Pancreas (tissue), 10 donors: ENCODE measurements around the gene SLC6A20. TPM values are rescaled to one million over a fixed set of nuclear protein-coding genes. Genes with fewer than 3 reads are reported as not detected.

Source experiments
- ATAC-seq, 4 donors: fragments of 200-7000 bp; cut with Tn5 transposase; one replicate each; pipeline versions ENCODE4 v1.8.0 to v1.9.1; 2020; ENCODE audit warnings: mild to moderate bottlenecking in 4 of 4, moderate library complexity in 4 of 4
- DNase-seq, 6 donors: peaks; one replicate each; pipeline ENCODE4 v3.0.0-alpha.2; 2020
- FAIRE-seq: peaks from 2 replicates; lab custom pipeline; 2012; peaks lifted over from hg19 to GRCh38; lab: Jason Lieb, UNC
- H3K27ac ChIP-seq, 4 donors: fragments of 200-600 bp; sonication (generic); 1 replicate in 3 of 4; 2 replicates in 1 of 4; pipeline versions ENCODE4 v1.5.0 to v1.8.0; 2020
- H3K27me3 ChIP-seq, 4 donors: fragments of 200-600 bp; one replicate each; pipeline ENCODE4 v1.8.0; 2021
- H3K36me3 ChIP-seq, 3 donors: fragments of 200-600 bp; sonication (generic) in 1 of 3; one replicate each; pipeline versions ENCODE4 v1.5.0 to v1.8.0; 2020 to 2021
- H3K4me1 ChIP-seq, 3 donors: fragments of 200-600 bp; one replicate each; pipeline ENCODE4 v1.8.0; 2021
- H3K4me3 ChIP-seq, 4 donors: fragments of 200-600 bp; sonication (generic) in 2 of 4; one replicate each; pipeline versions ENCODE4 v1.5.0 to v1.8.0; 2020 to 2021
- H3K9me3 ChIP-seq, 4 donors: fragments of 200-600 bp; one replicate each; pipeline ENCODE4 v1.8.0; 2021
- whole genome bisulfite sequencing, 2 donors: extraction: QIAGEN DNeasy Blood & Tissue Kit; methylation state at CpG; one replicate each; pipeline ENCODE4 v1.1.7; 2013; 5-methylcytosine and 5-hydroxymethylcytosine counted together
- intact Hi-C, 3 donors: fragments of 100-400 bp; cut with DNase I; formaldehyde crosslinking; loops; one replicate each; pipeline versions ENCODE4 v1.11.1 to v1.14.2; 2022
- polyA plus RNA-seq, 2 donors: library from polyadenylated mRNA; stranded (reverse); fragments of 200-250 nt; gene quantifications; one replicate each; pipeline ENCODE4 v1.2.3, GENCODE V29; 2013
- total RNA-seq, 6 donors: library from RNA; stranded (reverse); fragmentation: NEBNext Ultra II Directional in 4 of 6; extraction: Animal tissue kit (Norgen Biotek cat#: 25700) in 4 of 6; gene quantifications; one replicate each; pipeline versions ENCODE4 v1.2.1 to v1.2.4, GENCODE V29; 2021 to 2023
- TF ChIP-seq, protein P1 (sequence below), 4 donors: fragments of 200-600 bp; sonication (generic) in 3 of 4; IDR thresholded peaks; one replicate each; pipeline versions ENCODE4 v1.5.0 to v1.8.0; 2021; ENCODE audit warnings: antibody characterized with exemption in 4 of 4
- donor health status: healthy with polysubstance abuse.
- donor health status: DM: no; HTN: no; CAD: no; lungs with moderate emphysema.
- donor health status: DM: no; HTN: no; CAD: no.
- donor health status: control.
- donor health status: control.
- donor health status: Bipolar disorder and iron deficiency.
- donor health status: DM: yes; HTN: yes; CAD: no.
- donor health status: DM: no; HTN: no; CAD: no.
- donor health status: DM: no; HTN: no; CAD: no.
- donor health status: DM: yes; HTN: yes; CAD: no.

SLC6A20 gene
- total and polyA plus RNA-seq, 8 donors = 3.1 to 11.3 (median 5.7) TPM

DNA sequence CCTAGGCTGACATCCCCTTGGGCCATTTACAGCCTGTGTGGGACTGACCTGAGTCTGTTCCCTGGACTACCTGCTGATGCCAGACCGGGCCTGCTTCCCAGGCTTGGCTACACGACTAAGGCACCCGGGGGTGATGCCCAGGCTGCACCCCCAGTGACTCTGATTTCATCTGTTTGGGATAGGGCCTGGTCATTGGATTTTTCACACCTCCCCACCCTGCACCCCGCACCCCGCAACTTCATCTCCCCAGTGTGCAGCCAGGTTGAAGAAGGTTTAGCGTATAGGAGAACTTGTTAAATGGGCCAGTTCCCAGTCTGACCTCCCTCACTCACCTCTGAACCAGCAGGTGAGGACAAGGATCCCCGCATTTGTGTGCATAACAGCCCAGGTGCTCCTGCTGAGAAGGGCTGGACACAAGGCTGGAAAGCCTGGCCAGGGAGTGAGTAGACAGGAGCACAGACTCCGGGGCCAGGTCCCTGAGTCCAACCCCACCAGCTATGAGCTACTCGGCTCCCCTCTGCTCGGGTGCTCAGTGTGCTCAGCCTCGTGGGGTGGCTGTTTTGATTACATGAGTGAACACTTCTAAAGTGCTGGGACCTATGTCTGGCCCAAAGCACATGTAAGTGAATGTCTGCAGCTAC, 18.5 kb downstream of the SLC6A20 start:
- H3K36me3 ChIP-seq = no peaks in the 10 kb centered on the region
- ATAC-seq (no peak), FAIRE-seq (no peak), DNase-seq (no peak)
- H3K27me3 ChIP-seq = no peaks in the 10 kb centered on the region
- no peaks in the 10 kb centered on the region for H3K4me1 ChIP-seq
- intact Hi-C loops = no loop called here
- TF ChIP-seq, protein P1, sequence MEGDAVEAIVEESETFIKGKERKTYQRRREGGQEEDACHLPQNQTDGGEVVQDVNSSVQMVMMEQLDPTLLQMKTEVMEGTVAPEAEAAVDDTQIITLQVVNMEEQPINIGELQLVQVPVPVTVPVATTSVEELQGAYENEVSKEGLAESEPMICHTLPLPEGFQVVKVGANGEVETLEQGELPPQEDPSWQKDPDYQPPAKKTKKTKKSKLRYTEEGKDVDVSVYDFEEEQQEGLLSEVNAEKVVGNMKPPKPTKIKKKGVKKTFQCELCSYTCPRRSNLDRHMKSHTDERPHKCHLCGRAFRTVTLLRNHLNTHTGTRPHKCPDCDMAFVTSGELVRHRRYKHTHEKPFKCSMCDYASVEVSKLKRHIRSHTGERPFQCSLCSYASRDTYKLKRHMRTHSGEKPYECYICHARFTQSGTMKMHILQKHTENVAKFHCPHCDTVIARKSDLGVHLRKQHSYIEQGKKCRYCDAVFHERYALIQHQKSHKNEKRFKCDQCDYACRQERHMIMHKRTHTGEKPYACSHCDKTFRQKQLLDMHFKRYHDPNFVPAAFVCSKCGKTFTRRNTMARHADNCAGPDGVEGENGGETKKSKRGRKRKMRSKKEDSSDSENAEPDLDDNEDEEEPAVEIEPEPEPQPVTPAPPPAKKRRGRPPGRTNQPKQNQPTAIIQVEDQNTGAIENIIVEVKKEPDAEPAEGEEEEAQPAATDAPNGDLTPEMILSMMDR (IDR thresholded peaks at IDR 0.05) = no peak
- H3K27ac ChIP-seq = no peak overlapping the region
- no peak overlapping the region for H3K4me3 ChIP-seq
- H3K9me3 ChIP-seq = no peaks in the 10 kb centered on the region
- WGBS, 2 donors = 78 to 90% methylated on average over 11 of the region's 11 CpGs

DNA sequence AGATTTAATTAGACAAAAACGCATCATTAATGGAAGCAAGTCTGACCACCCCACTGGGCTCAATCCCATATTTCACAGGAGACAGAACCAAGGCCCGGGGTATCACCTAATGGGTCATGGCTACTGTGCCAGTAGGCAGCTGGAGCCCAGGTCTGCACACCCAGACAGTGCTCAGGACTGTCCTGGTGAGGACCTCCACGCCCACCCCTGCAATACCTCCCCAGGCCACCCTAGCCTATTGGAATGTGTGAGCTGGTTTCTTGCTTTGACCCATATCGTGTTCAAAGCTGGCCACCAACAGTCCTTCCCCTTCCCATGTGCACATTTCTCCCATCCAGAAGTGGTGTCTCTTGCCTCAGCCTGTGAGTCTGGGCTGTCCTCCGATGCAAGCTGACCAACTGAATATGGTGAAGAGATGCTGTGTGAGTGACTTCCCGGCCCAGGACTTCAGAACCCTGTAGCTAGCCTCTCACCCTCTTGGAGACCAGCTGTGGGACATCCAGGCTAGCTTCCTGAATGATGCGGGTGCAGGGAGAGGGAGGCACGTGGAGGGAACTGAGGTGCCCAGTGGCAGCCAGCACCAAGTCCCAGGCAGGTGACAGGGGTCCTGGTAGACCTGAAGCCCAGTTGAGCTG, 19.1 kb downstream of the SLC6A20 start:
- TF ChIP-seq, protein P1 (IDR thresholded peaks at IDR 0.05) = no peak
- no peak for ATAC-seq
- Histone ChIP-seq H3K9me3 (no peaks in the 10 kb centered on the region), H3K27me3 (no peaks in the 10 kb centered on the region), H3K4me1 (no peaks in the 10 kb centered on the region), H3K27ac (no peak overlapping the region), H3K4me3 (no peak overlapping the region), H3K36me3 (no peaks in the 10 kb centered on the region)
- WGBS, 2 donors = 76 to 83% methylated on average over 8 of the region's 8 CpGs
- no peak for DNase-seq
- intact Hi-C loops = no loop called here
- no peak for FAIRE-seq

DNA sequence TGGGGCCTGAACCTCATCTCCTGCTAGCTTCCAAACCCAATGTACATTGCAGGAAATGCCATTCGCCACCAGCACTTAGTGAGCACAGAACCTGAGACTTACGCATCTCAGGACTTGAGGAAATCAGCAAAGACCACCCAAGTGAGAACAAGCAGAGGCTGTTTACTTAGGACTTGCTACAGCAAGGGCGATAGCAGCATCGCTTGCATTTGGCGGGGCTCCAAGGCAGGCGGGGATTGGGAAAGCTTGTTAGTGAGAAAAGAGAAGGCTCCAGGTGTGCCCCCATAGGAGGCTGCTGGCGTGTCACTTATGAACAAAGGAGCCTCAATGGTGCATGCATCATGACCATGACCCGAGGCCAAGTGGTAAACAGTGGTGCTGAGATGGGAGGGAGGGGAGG, 19.7 kb downstream of the SLC6A20 start:
- TF ChIP-seq, protein P1 (IDR thresholded peaks at IDR 0.05) = no peak
- WGBS, 2 donors = 50 to 54% methylated on average over 8 of the region's 8 CpGs
- no peaks in the 10 kb centered on the region for H3K36me3 ChIP-seq
- intact Hi-C loops = no loop called here
- no peaks in the 10 kb centered on the region for H3K9me3 ChIP-seq
- ATAC-seq = no peak
- peak in 1 of 6 donors; percentile 54 for DNase-seq
- H3K4me3 ChIP-seq = no peak overlapping the region
- no peaks in the 10 kb centered on the region for H3K4me1 ChIP-seq
- no peak for FAIRE-seq
- H3K27ac ChIP-seq = no peak overlapping the region
- H3K27me3 ChIP-seq = no peaks in the 10 kb centered on the region

DNA sequence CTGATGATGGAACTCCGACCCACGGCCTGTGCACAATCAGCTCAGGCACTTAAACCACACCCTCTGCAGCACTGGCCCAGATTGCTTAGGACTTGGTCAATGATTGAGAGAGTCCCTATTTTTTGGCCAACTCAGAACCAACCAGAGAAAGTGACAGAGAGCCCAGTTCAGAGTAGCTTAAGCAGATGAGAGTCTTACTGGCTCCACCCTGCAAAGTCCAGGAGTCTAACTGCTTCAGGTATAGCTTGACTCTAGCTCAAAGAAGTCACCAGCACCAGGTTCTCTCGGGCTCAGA, 20.1 kb downstream of the SLC6A20 start:
- 46 to 48% methylated on average over 3 of the region's 3 CpGs for WGBS, 2 donors
- TF ChIP-seq, protein P1 (IDR thresholded peaks at IDR 0.05) = no peak
- no peaks in the 10 kb centered on the region for H3K9me3 ChIP-seq
- H3K36me3 ChIP-seq = no peaks in the 10 kb centered on the region
- intact Hi-C loops = no loop called here
- FAIRE-seq (no peak), ATAC-seq (peak in 1 of 4 donors; percentile 35), DNase-seq (no peak)
- no peaks in the 10 kb centered on the region for H3K27me3 ChIP-seq
- no peaks in the 10 kb centered on the region for H3K4me1 ChIP-seq
- no peak overlapping the region for H3K27ac ChIP-seq
- no peak overlapping the region for H3K4me3 ChIP-seq
